Measurements from ENCODE around the gene MSL2. TPM values are rescaled to one million over a fixed set of nuclear protein-coding genes. Genes with fewer than 3 reads are reported as not detected.

Gene MSL2
- total and polyA plus RNA-seq, 2 of the 8 experiments (the other 6 are each of a cell fraction or from before 2014, with no cell fraction given): 9.1 to 41.8 TPM

- H2AK5ac ChIP-seq (ENCODE audit: low read depth, low read length): no peak overlapping the region
- H4K20me1 ChIP-seq (replicated peaks in 1 of 2; ENCODE audit: control insufficient read depth in 1 of 2, insufficient read depth in 2 of 2, low read length in 2 of 2): no peaks in the 10 kb centered on the region
- no peak overlapping the region for H3K27ac ChIP-seq (ENCODE audit: low read depth, low read length)
- H2BK120ac ChIP-seq (replicated peaks; ENCODE audit: low read depth, low read length): no peak overlapping the region
- H3K23ac ChIP-seq (ENCODE audit: insufficient read length): no peak overlapping the region
- no peaks in the 10 kb centered on the region for H3K9me3 ChIP-seq (ENCODE audit: insufficient read depth in 2 of 2, low read depth in 1 of 2, low read length in 1 of 2)
- H2AFZ ChIP-seq (ENCODE audit: low read length): no peak overlapping the region
- H3K27me3 ChIP-seq (replicated peaks in 1 of 4; ENCODE audit: control insufficient read depth in 3 of 4, extremely low read depth in 1 of 4, insufficient read depth in 3 of 4, low read length in 3 of 4): 0 out of 7 replicates have a peak, but pooled peaks cover 0 to 2% (median 0%) of the 10 kb centered on the region in 4 experiments
- no peak overlapping the region for H4K91ac ChIP-seq (replicated peaks; ENCODE audit: insufficient read length, low read length)
- no peak overlapping the region for H2BK12ac ChIP-seq (ENCODE audit: low read depth, low read length)
- no peak overlapping the region for H4K8ac ChIP-seq (ENCODE audit: extremely low read depth, insufficient read depth, low read length)
- ChIA-PET POLR2A (ENCODE audit: partially characterized antibody) (no interaction called here), CTCF (ENCODE audit: partially characterized antibody) (no interaction called here)
- no peak overlapping the region for H3K4ac ChIP-seq (replicated peaks; ENCODE audit: insufficient read length, low read depth, low read length)
- no peak overlapping the region for H3K14ac ChIP-seq (ENCODE audit: insufficient read length)
- no peak overlapping the region for H4K5ac ChIP-seq (ENCODE audit: insufficient read length, low read depth, low read length)
- H3K18ac ChIP-seq (ENCODE audit: extremely low read depth, low read length): no peak overlapping the region
- DNase-seq (ENCODE audit: low read depth in 1 of 2, low spot score in 2 of 2) (no peak), FAIRE-seq (no peak)
- no peak overlapping the region for H2BK15ac ChIP-seq (ENCODE audit: low read length)
- no peaks in the 10 kb centered on the region for H3K23me2 ChIP-seq (ENCODE audit: low read depth, low read length)
- no peak overlapping the region for H3K56ac ChIP-seq (replicated peaks; ENCODE audit: insufficient read length, low read depth, low read length)
- no peaks in the 10 kb centered on the region for H3K79me2 ChIP-seq (ENCODE audit: control insufficient read depth in 1 of 2, insufficient read depth in 2 of 2, low read length in 2 of 2)
- TF ChIP-seq PHF8 (conservative IDR thresholded peaks at IDR 0.05; ENCODE audit: low read depth, low read length): no peak
- no peak for TF ChIP-seq SIRT6 (IDR thresholded peaks at IDR 0.05; ENCODE audit: low read length)
- no peak for TF ChIP-seq POLR2AphosphoS5 (IDR thresholded peaks at IDR 0.05; ENCODE audit: low read depth, low read length)
- no peak for TF ChIP-seq E2F6 (IDR thresholded peaks at IDR 0.05)
- TF ChIP-seq GTF2F1 (IDR thresholded peaks at IDR 0.05; ENCODE audit: borderline replicate concordance, low read depth, low read length): no peak
- H3K4me3 ChIP-seq (ENCODE audit: extremely low read depth in 1 of 4, insufficient read depth in 2 of 4, low read depth in 3 of 4, low read length in 4 of 4): no peak overlapping the region
- WGBS, 2 experiments (ENCODE audit: extremely low coverage in 1 of 2, insufficient coverage in 1 of 2, insufficient read length in 1 of 2, insufficient replicate concordance in 2 of 2, low coverage in 1 of 2, low lambda C conversion rate in 2 of 2, missing lambda C conversion rate in 1 of 2): 96% methylated on average over 4 of the region's 4 CpGs; no CpG with 5 or more reads in 1 of the 2 experiments
- H2BK5ac ChIP-seq (ENCODE audit: low read depth, low read length): no peak overlapping the region
- H3K79me1 ChIP-seq (ENCODE audit: low read depth, low read length): no peaks in the 10 kb centered on the region
- no peaks in the 10 kb centered on the region for H3K4me1 ChIP-seq (replicated peaks in 1 of 4; ENCODE audit: control insufficient read depth in 3 of 4, insufficient read depth in 4 of 4, low read length in 3 of 4)
- no peak overlapping the region for H3K9ac ChIP-seq (replicated peaks in 1 of 4; ENCODE audit: extremely low read depth in 1 of 4, low read depth in 3 of 4, low read length in 3 of 4)
- H2BK20ac ChIP-seq (ENCODE audit: low read length): no peak overlapping the region
- no peak overlapping the region for H3K4me2 ChIP-seq (ENCODE audit: insufficient read depth in 1 of 2, low read depth in 2 of 2, low read length in 2 of 2)
- peaks cover 0 to 10% (median under 1%) of the 10 kb centered on the region in 4 experiments; a peak in 2 of 8 replicates for H3K36me3 ChIP-seq (ENCODE audit: control insufficient read depth in 2 of 4, insufficient read depth in 4 of 4, low read length in 3 of 4)
These were observed 91.1 kb downstream of the MSL2 start for GRCh38 chr3:136105044-136105443.
